SK-N-SH (cell line): ENCODE results near the gene EDN2. TPM values are rescaled to one million over a fixed set of nuclear protein-coding genes. Genes with fewer than 3 reads are reported as not detected.

Experiments used
- CTCF ChIA-PET: fragments of 300-600, 350-600 bp; formaldehyde crosslinking; extraction: SDS; loops from one replicate; lab custom pipeline; 2021; lab: Yijun Ruan, JAX
- POLR2A ChIA-PET: fragments of 350-600 bp; sonication (Branson Sonifier 250); formaldehyde crosslinking; extraction: SDS; loops from one replicate; lab custom pipeline; 2020; ENCODE audit warnings: antibody characterized with exemption, inconsistent platforms; lab: Yijun Ruan, JAX
- DNase-seq: peaks from one replicate; pipeline ENCODE4 v3.0.0; 2012
- H2AFZ ChIP-seq: fragments of 200-600 bp; sonication (generic); 2 replicates; pipeline ENCODE4 v1.8.1; 2016; ENCODE audit warnings: antibody characterized with exemption, mild to moderate bottlenecking, low read depth
- H3F3A ChIP-seq: fragments of 200-600 bp; sonication (generic); replicated peaks from 2 replicates; pipeline ENCODE3; 2016; ENCODE audit warnings: antibody characterized with exemption, mild to moderate bottlenecking; ENCODE audit not compliant: insufficient read depth
- H3K27ac ChIP-seq, 2 experiments: fragments of 200-500 bp in 1 of 2; fragments of 200-600 bp in 1 of 2; sonication (Bioruptor generic) in 1 of 2; sonication (generic), shearing (Covaris generic) in 1 of 2; 2 replicates each; pipeline versions ENCODE4 v1.5.1 to v1.6.1; 2014 to 2016; ENCODE audit warnings: low read depth in 2 of 2, inconsistent platforms in 1 of 2, low read length in 1 of 2, mild to moderate bottlenecking in 1 of 2, mixed read lengths in 1 of 2
- H3K27me3 ChIP-seq: fragments of 200-600 bp; sonication (generic), shearing (Covaris generic); 2 replicates; pipeline ENCODE4 v1.6.1; 2016; ENCODE audit warnings: mixed run types; ENCODE audit not compliant: insufficient read depth
- H3K36me3 ChIP-seq, 2 experiments: fragments of 200-500 bp in 1 of 2; fragments of 200-600 bp in 1 of 2; sonication (Bioruptor generic) in 1 of 2; sonication (generic) in 1 of 2; replicated peaks in 1 of 2; 2 replicates each; pipeline versions ENCODE3 to v1.5.1; 2014 to 2016; ENCODE audit warnings: low read length in 1 of 2, mild to moderate bottlenecking in 1 of 2; ENCODE audit not compliant: insufficient read depth in 2 of 2, control insufficient read depth in 1 of 2
- H3K4me1 ChIP-seq, 2 experiments: fragments of 200-500 bp in 1 of 2; fragments of 200-600 bp in 1 of 2; sonication (Bioruptor generic) in 1 of 2; sonication (generic), shearing (Covaris generic) in 1 of 2; 2 replicates each; pipeline versions ENCODE4 v1.5.1 to v1.6.1; 2014 to 2016; ENCODE audit warnings: low read depth in 1 of 2, low read length in 1 of 2, mixed run types in 1 of 2; ENCODE audit not compliant: insufficient read depth in 2 of 2, control insufficient read depth in 1 of 2
- H3K4me2 ChIP-seq: fragments of 200-600 bp; sonication (generic), shearing (Covaris generic); 2 replicates; pipeline ENCODE4 v1.6.1; 2017; ENCODE audit warnings: mixed run types
- H3K4me3 ChIP-seq, 2 experiments: fragments of 200-500 bp in 1 of 2; fragments of 200-600 bp in 1 of 2; sonication (Bioruptor generic) in 1 of 2; sonication (generic), shearing (Covaris generic) in 1 of 2; 2 replicates each; pipeline versions ENCODE4 v1.5.1 to v1.8.1; 2014 to 2016; ENCODE audit warnings: low read depth in 2 of 2, inconsistent platforms in 1 of 2, low read length in 1 of 2, mild to moderate bottlenecking in 1 of 2, mixed read lengths in 1 of 2, moderate library complexity in 1 of 2
- H3K79me2 ChIP-seq: fragments of 200-600 bp; sonication (generic); 2 replicates; pipeline ENCODE4 v1.8.1; 2017; ENCODE audit warnings: mild to moderate bottlenecking; ENCODE audit not compliant: insufficient read depth
- H3K9ac ChIP-seq: fragments of 200-600 bp; sonication (generic); 2 replicates; pipeline ENCODE4 v1.6.1; 2017; ENCODE audit warnings: mixed run types
- H3K9me2 ChIP-seq: fragments of 200-600 bp; sonication (generic); 2 replicates; pipeline ENCODE4 v1.6.1; 2017; ENCODE audit warnings: mixed run types
- H3K9me3 ChIP-seq: fragments of 200-600 bp; sonication (generic); 2 replicates; pipeline ENCODE4 v1.6.1; 2017; ENCODE audit warnings: mixed run types, mild to moderate bottlenecking, moderate library complexity
- H4K20me1 ChIP-seq: fragments of 200-600 bp; sonication (generic); 2 replicates; pipeline ENCODE4 v1.6.1; 2017; ENCODE audit warnings: mild to moderate bottlenecking, mixed run types; ENCODE audit not compliant: insufficient read depth
- ELF1 ChIP-seq: IDR thresholded peaks from 2 replicates; pipeline ENCODE4 v1.4.0; 2012
- FOXM1 ChIP-seq: IDR thresholded peaks from 2 replicates; pipeline ENCODE4 v1.4.0; 2012; ENCODE audit warnings: low read depth, mild to moderate bottlenecking
- GABPA ChIP-seq: IDR thresholded peaks from 2 replicates; pipeline ENCODE4 v1.4.0; 2012; ENCODE audit warnings: low read depth, mild to moderate bottlenecking
- GATA2 ChIP-seq: sonication (generic); formaldehyde crosslinking; IDR thresholded peaks from 2 replicates; pipeline ENCODE4 v1.5.0; 2020; ENCODE audit warnings: mild to moderate bottlenecking, missing genetic modification reagents
- MXI1 ChIP-seq: IDR thresholded peaks from 2 replicates; pipeline ENCODE4 v1.6.1; 2012; ENCODE audit warnings: mild to moderate bottlenecking, low read depth, low read length, improper control_type of control experiment
- RAD21 ChIP-seq: IDR thresholded peaks from 2 replicates; pipeline ENCODE4 v1.6.1; 2012; ENCODE audit warnings: mild to moderate bottlenecking, low read length
- RCOR1 ChIP-seq: fragments of 150-350 bp; IDR thresholded peaks from 2 replicates; pipeline ENCODE4 v1.6.1; 2017; ENCODE audit warnings: antibody characterized with exemption, low read length
- RFX5 ChIP-seq: IDR thresholded peaks from 2 replicates; pipeline ENCODE4 v1.6.1; 2012; ENCODE audit warnings: mild to moderate bottlenecking, improper control_type of control experiment, low read length
- RXRA ChIP-seq: IDR thresholded peaks from 2 replicates; pipeline ENCODE4 v1.4.0; 2012; ENCODE audit warnings: low read depth, mild to moderate bottlenecking, borderline replicate concordance
- SIN3A ChIP-seq: IDR thresholded peaks from 2 replicates; pipeline ENCODE4 v1.6.1; 2012; ENCODE audit warnings: low read depth, mild to moderate bottlenecking, low read length, moderate library complexity, borderline replicate concordance
- SMC3 ChIP-seq: IDR thresholded peaks from 2 replicates; pipeline ENCODE4 v1.6.1; 2012; ENCODE audit warnings: low read depth, low read length, improper control_type of control experiment
- TAF1 ChIP-seq: IDR thresholded peaks from 2 replicates; pipeline ENCODE4 v1.6.1; 2012; ENCODE audit warnings: low read depth, mild to moderate bottlenecking, low read length, moderate library complexity, borderline replicate concordance
- TCF12 ChIP-seq: IDR thresholded peaks from 2 replicates; pipeline ENCODE4 v1.4.0; 2012
- WGBS: methylation state at CpG from one replicate; pipeline ENCODE4 v1.1.6; 2017; ENCODE audit warnings: low lambda C conversion rate; 5-methylcytosine and 5-hydroxymethylcytosine counted together
- polyA plus RNA-seq, 3 experiments: library from polyadenylated mRNA; depleted of rRNA; stranded (reverse); fragments of >200 nt; gene quantifications; 2 replicates each; pipeline ENCODE4 v1.2.3, GENCODE V29; 2012
- TF ChIP-seq, protein P1 (sequence below): fragments of 200-600 bp; sonication (generic); IDR thresholded peaks from 2 replicates; pipeline ENCODE4 v1.6.1; 2017; ENCODE audit warnings: antibody characterized with exemption, mild to moderate bottlenecking, moderate library complexity
- TF ChIP-seq, protein P2 (sequence below): IDR thresholded peaks from 2 replicates; pipeline ENCODE4 v1.6.1; 2012; ENCODE audit warnings: mild to moderate bottlenecking, low read depth, low read length, moderate library complexity
- TF ChIP-seq, protein P3 (sequence below): IDR thresholded peaks from 2 replicates; pipeline ENCODE4; 2012
- TF ChIP-seq, protein P4 (sequence below): fragments of 150-350 bp; IDR thresholded peaks from 2 replicates; pipeline ENCODE4 v1.6.1; 2016; ENCODE audit warnings: mild to moderate bottlenecking, low read depth, low read length

EDN2 gene
- polyA plus RNA-seq, 1 of the 3 experiments (the other 2 are of a cell fraction): 0.97 TPM

DNA sequence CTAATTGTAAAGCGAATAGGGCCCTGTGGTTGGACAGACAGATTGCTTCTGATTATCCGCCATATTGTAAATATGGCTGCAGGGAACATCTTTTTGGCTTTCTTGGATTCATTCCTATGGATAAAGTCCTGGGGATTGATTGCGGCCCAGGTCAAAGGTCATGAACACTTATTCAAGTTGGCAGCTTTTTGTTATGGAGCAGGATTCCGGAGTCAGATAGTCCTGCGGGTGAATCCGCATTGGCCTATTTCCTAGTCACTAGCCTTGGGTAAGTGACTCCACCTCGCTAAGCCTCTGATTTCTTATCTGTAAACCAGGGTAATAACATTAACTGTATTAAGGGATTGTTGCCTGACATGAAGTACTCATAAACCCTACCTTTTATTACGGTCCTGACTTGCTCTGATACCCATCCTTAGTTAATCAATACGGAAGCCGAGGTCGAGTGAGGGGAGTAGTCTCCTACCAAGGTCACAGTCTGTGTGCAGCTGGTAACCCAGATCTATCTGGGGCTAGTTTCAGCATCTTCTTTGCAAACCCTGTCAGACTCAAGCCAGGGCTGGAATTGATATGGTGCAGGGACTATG lies 31.7 kb downstream of the EDN2 start:
- Histone ChIP-seq H3K36me3 (no peaks in the 10 kb centered on the region), H4K20me1 (0 out of 2 replicates have a peak, but pooled peaks cover 11% of the 10 kb centered on the region), H3K27me3 (no peaks in the 10 kb centered on the region), H3F3A (peaks cover 21% of the 10 kb centered on the region), H3K9me3 (no peaks in the 10 kb centered on the region), H2AFZ (no peak overlapping the region), H3K9ac (no peak overlapping the region), H3K9me2 (no peaks in the 10 kb centered on the region), H3K4me3 (no peak overlapping the region), H3K4me2 (no peak overlapping the region), H3K27ac (no peak overlapping the region; a peak in 1 of 4 replicates), H3K4me1 (peaks cover 24 to 81% of the 10 kb centered on the region in 2 experiments), H3K79me2 (peaks cover 74% of the 10 kb centered on the region)
- 97% methylated on average over 11 of the region's 11 CpGs for WGBS
- no peak for DNase-seq
- POLR2A ChIA-PET: no interaction called here
- no peak for TF ChIP-seq MXI1
- no peak for TF ChIP-seq SMC3
- TF ChIP-seq GABPA: no peak
- TF ChIP-seq RCOR1: no peak
- TF ChIP-seq, protein P1, sequence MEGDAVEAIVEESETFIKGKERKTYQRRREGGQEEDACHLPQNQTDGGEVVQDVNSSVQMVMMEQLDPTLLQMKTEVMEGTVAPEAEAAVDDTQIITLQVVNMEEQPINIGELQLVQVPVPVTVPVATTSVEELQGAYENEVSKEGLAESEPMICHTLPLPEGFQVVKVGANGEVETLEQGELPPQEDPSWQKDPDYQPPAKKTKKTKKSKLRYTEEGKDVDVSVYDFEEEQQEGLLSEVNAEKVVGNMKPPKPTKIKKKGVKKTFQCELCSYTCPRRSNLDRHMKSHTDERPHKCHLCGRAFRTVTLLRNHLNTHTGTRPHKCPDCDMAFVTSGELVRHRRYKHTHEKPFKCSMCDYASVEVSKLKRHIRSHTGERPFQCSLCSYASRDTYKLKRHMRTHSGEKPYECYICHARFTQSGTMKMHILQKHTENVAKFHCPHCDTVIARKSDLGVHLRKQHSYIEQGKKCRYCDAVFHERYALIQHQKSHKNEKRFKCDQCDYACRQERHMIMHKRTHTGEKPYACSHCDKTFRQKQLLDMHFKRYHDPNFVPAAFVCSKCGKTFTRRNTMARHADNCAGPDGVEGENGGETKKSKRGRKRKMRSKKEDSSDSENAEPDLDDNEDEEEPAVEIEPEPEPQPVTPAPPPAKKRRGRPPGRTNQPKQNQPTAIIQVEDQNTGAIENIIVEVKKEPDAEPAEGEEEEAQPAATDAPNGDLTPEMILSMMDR: no peak
- no peak for TF ChIP-seq RAD21
- no peak for TF ChIP-seq SIN3A
- no peak for TF ChIP-seq ELF1
- TF ChIP-seq RXRA: no peak
- TF ChIP-seq RFX5: no peak
- TF ChIP-seq GATA2 (CRISPR knock-in tag): no peak
- CTCF ChIA-PET: interaction anchor here (1.0 to 9.6 kb wide), 2 partner anchors 19 to 91 kb away, joined by 3 to 64 read pairs; partner anchors contain the start of gene FOXO6

DNA sequence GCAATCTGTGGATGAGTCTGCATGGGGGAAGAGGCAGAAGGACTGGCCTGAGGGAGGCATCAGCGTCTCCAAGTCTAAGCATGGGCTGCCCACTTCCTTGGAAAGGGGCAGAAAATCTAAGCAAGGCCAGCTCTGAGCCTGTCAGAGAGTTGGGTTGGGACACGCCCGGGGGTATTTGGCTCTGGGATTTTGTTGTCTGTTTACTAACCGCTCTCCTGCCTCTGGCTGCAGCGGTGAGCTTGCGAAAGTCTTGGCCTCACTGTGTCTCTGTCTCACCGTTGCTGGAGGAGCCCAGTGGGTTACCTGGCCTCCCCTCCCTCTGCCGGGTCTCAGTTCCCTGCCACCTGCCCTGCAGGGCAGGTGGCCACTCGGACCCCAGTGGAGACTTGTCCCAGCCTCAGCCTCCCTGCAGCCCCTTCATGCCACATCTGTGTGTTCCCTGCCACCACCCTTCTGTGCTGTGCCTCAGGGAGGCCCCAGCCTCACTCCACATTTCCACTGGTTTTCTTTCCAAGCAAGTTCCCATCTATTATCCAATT lies 33.7 kb downstream of the EDN2 start:
- Histone ChIP-seq H3K27ac (no peak overlapping the region), H3K9me2 (no peaks in the 10 kb centered on the region), H3K79me2 (peaks cover 77% of the 10 kb centered on the region), H3K9me3 (no peaks in the 10 kb centered on the region), H3K4me2 (no peak overlapping the region), H3K27me3 (no peaks in the 10 kb centered on the region), H3F3A (peaks cover 21% of the 10 kb centered on the region), H3K9ac (no peak overlapping the region), H3K4me1 (peaks cover 18 to 69% of the 10 kb centered on the region in 2 experiments; a peak in 2 of 4 replicates), H4K20me1 (0 out of 2 replicates have a peak, but pooled peaks cover 6% of the 10 kb centered on the region), H2AFZ (no peak overlapping the region), H3K4me3 (no peak overlapping the region), H3K36me3 (no peaks in the 10 kb centered on the region)
- ChIA-PET CTCF (interaction anchor here (9.6 kb wide), 1 partner anchor 17 kb away, joined by 64 read pairs; no protein-coding TSS in a partner anchor), POLR2A (no interaction called here)
- 71% methylated on average over 4 of the region's 9 CpGs for WGBS
- DNase-seq: no peak
- TF ChIP-seq, protein P2, sequence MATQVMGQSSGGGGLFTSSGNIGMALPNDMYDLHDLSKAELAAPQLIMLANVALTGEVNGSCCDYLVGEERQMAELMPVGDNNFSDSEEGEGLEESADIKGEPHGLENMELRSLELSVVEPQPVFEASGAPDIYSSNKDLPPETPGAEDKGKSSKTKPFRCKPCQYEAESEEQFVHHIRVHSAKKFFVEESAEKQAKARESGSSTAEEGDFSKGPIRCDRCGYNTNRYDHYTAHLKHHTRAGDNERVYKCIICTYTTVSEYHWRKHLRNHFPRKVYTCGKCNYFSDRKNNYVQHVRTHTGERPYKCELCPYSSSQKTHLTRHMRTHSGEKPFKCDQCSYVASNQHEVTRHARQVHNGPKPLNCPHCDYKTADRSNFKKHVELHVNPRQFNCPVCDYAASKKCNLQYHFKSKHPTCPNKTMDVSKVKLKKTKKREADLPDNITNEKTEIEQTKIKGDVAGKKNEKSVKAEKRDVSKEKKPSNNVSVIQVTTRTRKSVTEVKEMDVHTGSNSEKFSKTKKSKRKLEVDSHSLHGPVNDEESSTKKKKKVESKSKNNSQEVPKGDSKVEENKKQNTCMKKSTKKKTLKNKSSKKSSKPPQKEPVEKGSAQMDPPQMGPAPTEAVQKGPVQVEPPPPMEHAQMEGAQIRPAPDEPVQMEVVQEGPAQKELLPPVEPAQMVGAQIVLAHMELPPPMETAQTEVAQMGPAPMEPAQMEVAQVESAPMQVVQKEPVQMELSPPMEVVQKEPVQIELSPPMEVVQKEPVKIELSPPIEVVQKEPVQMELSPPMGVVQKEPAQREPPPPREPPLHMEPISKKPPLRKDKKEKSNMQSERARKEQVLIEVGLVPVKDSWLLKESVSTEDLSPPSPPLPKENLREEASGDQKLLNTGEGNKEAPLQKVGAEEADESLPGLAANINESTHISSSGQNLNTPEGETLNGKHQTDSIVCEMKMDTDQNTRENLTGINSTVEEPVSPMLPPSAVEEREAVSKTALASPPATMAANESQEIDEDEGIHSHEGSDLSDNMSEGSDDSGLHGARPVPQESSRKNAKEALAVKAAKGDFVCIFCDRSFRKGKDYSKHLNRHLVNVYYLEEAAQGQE: no peak
- TF ChIP-seq, protein P3, sequence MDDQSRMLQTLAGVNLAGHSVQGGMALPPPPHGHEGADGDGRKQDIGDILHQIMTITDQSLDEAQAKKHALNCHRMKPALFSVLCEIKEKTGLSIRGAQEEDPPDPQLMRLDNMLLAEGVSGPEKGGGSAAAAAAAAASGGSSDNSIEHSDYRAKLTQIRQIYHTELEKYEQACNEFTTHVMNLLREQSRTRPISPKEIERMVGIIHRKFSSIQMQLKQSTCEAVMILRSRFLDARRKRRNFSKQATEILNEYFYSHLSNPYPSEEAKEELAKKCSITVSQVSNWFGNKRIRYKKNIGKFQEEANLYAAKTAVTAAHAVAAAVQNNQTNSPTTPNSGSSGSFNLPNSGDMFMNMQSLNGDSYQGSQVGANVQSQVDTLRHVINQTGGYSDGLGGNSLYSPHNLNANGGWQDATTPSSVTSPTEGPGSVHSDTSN: no peak
- TF ChIP-seq GABPA (no peak), FOXM1 (no peak), SIN3A (no peak), TAF1 (no peak), TCF12 (no peak)
- TF ChIP-seq, protein P4, sequence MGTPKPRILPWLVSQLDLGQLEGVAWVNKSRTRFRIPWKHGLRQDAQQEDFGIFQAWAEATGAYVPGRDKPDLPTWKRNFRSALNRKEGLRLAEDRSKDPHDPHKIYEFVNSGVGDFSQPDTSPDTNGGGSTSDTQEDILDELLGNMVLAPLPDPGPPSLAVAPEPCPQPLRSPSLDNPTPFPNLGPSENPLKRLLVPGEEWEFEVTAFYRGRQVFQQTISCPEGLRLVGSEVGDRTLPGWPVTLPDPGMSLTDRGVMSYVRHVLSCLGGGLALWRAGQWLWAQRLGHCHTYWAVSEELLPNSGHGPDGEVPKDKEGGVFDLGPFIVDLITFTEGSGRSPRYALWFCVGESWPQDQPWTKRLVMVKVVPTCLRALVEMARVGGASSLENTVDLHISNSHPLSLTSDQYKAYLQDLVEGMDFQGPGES: no peak
- TF ChIP-seq, protein P1: no peak
